PFSK-1 (cell line): ENCODE measurements around the gene CDH8. TPM values are rescaled to one million over a fixed set of nuclear protein-coding genes. Genes with fewer than 3 reads are reported as not detected.

Source experiments
- FOXP2 ChIP-seq: optimal IDR thresholded peaks from 2 replicates; pipeline ENCODE3; 2011; ENCODE audit warnings: borderline replicate concordance, control low read depth, inconsistent platforms; ENCODE audit not compliant: insufficient read depth; ENCODE audit errors: extremely low read length, extremely low read depth
- POLR2AphosphoS5 ChIP-seq: IDR thresholded peaks from 2 replicates; pipeline ENCODE4 v1.6.1; 2012; ENCODE audit warnings: low read depth, mild to moderate bottlenecking, control low read depth, low read length, moderate library complexity
- REST ChIP-seq, 2 experiments: IDR thresholded peaks; 2 replicates each; pipeline versions ENCODE4 v1.6.1 to v1.8.0; 2011 to 2012; ENCODE audit warnings: low read depth in 2 of 2, low read length in 2 of 2, control low read depth in 1 of 2, inconsistent platforms in 1 of 2, mild to moderate bottlenecking in 1 of 2, moderate library complexity in 1 of 2; ENCODE audit not compliant: insufficient read depth in 1 of 2
- SIN3A ChIP-seq: IDR thresholded peaks from 2 replicates; pipeline ENCODE4 v1.6.1; 2012; ENCODE audit warnings: mild to moderate bottlenecking, low read length, moderate library complexity, borderline replicate concordance; ENCODE audit not compliant: insufficient read depth
- TAF1 ChIP-seq: IDR thresholded peaks from 2 replicates; pipeline ENCODE4 v1.6.1; 2012; ENCODE audit warnings: low read length, control low read depth, borderline replicate concordance; ENCODE audit not compliant: insufficient read depth
- polyA plus RNA-seq: library from polyadenylated mRNA; unstranded; fragments of >200 nt; gene quantifications from one replicate; pipeline ENCODE4 v1.2.1, GENCODE V29; 2012; ENCODE audit warnings: low read depth, missing spikeins; ENCODE audit not compliant: insufficient read length

The CDH8 gene, protein sequence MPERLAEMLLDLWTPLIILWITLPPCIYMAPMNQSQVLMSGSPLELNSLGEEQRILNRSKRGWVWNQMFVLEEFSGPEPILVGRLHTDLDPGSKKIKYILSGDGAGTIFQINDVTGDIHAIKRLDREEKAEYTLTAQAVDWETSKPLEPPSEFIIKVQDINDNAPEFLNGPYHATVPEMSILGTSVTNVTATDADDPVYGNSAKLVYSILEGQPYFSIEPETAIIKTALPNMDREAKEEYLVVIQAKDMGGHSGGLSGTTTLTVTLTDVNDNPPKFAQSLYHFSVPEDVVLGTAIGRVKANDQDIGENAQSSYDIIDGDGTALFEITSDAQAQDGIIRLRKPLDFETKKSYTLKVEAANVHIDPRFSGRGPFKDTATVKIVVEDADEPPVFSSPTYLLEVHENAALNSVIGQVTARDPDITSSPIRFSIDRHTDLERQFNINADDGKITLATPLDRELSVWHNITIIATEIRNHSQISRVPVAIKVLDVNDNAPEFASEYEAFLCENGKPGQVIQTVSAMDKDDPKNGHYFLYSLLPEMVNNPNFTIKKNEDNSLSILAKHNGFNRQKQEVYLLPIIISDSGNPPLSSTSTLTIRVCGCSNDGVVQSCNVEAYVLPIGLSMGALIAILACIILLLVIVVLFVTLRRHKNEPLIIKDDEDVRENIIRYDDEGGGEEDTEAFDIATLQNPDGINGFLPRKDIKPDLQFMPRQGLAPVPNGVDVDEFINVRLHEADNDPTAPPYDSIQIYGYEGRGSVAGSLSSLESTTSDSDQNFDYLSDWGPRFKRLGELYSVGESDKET
- not detected for polyA plus RNA-seq

- TF ChIP-seq TAF1 (no peak), SIN3A (no peak), FOXP2 (no peak), POLR2AphosphoS5 (no peak), REST (IDR thresholded peaks at IDR 0.05; ENCODE audit: insufficient read depth in 1 of 2, low read depth in 2 of 2, low read length in 2 of 2) (no peak)
Measured at GRCh38 chr16:62036101-62036801, at the start of gene CDH8. CDH8 (minus strand) TSS chr16:62036438; CDS start chr16:62021403, 15,035 bp downstream.

GRCh38 chr16:62079236-62079635, 43.0 kb upstream of the CDH8 start:
- no peak for TF ChIP-seq FOXP2
- no peak for TF ChIP-seq SIN3A
- TF ChIP-seq TAF1, result no peak
- no peak for TF ChIP-seq REST (IDR thresholded peaks at IDR 0.05; ENCODE audit: insufficient read depth in 1 of 2, low read depth in 2 of 2, low read length in 2 of 2)
- TF ChIP-seq POLR2AphosphoS5, result no peak

DNA sequence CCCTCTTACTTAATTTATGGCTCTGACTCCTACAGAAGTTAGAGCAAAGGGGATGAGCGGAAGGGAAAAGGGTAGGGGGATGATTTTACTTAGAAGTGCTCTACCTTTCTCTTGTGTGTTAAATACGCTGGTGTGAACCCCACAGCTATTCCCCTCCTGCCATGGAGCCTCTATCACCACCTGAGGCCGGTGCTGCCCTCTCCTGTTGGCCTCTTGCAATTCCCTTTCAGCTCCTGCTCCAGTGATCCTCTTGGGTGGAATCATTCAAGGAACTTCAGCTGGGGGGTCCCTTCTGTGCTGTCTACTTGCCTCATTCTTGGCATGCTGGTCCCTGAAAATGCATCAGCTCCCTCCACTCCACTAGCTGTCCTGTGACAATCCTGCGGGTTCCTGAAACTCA, 41.8 kb upstream of the CDH8 start:
- no peak for TF ChIP-seq POLR2AphosphoS5
- TF ChIP-seq FOXP2, result no peak
- no peak for TF ChIP-seq REST (IDR thresholded peaks at IDR 0.05; ENCODE audit: insufficient read depth in 1 of 2, low read depth in 2 of 2, low read length in 2 of 2)

DNA sequence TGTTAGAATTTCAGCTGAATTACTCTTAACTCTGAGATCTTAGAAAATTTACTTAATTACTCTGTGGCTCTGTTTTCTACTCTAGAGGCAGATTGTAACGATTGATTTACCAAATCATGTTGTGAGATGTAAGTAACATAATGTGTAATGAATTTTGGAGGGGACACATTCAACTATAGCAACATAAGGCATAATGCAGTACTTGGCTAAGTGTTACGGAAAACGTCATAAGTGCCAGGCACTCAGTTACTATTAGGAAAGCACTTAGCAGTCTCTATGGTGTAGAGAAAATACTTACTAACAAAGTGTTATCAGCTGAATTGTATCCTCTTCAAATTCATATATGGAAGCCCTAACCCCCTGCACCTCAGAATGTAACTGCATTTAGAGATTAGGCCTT, 40.6 kb upstream of the CDH8 start:
- TF ChIP-seq FOXP2 (no peak), REST (IDR thresholded peaks at IDR 0.05; ENCODE audit: insufficient read depth in 1 of 2, low read depth in 2 of 2, low read length in 2 of 2) (no peak), SIN3A (no peak), POLR2AphosphoS5 (no peak), TAF1 (no peak)
